ENCODE measurements around the gene FLNA.

- TF ChIP-seq CTCF (IDR thresholded peaks at IDR 0.05) (no peak), POLR2A (IDR thresholded peaks at IDR 0.05) (no peak)
Observed at GRCh38 chrX:154376774-154377173, 2.3 kb upstream of the FLNA start.
